HepG2 (cell line): ENCODE measurements around the gene NINL. TPM values are rescaled to one million over a fixed set of nuclear protein-coding genes. Genes with fewer than 3 reads are reported as not detected.

Experiments used
- ATAC-seq: fragments of 200-7000 bp; cut with Tn5 transposase; 3 replicates; pipeline ENCODE4 v1.9.1; 2020; ENCODE audit warnings: mild to moderate bottlenecking, moderate library complexity
- BruUV-seq: library from RNA; stranded (reverse); fragments of 400-500 nt; replicated peaks from 2 replicates; lab custom pipeline; 2021; lab: Mats Ljungman, UMichigan
- CTCF ChIA-PET: fragments of 300-600 bp; formaldehyde crosslinking; extraction: SDS; loops from one replicate; lab custom pipeline; 2021; ENCODE audit warnings: low total read pairs, inconsistent platforms, low intra/inter-chr PET ratio; lab: Yijun Ruan, JAX
- POLR2A ChIA-PET: fragments of 350-600 bp; sonication (Branson Sonifier 250); formaldehyde crosslinking; loops from one replicate; lab custom pipeline; 2020; ENCODE audit warnings: antibody characterized with exemption, inconsistent platforms; lab: Yijun Ruan, JAX
- DNase-seq: peaks from one replicate; pipeline ENCODE4 v3.0.0-alpha.2; 2015; ENCODE audit warnings: low spot score
- FAIRE-seq: peaks from 3 replicates; lab custom pipeline; 2011; peaks lifted over from hg19 to GRCh38; lab: Jason Lieb, UNC
- H2AFZ ChIP-seq: one replicate; pipeline ENCODE4 v1.6.1; 2011; ENCODE audit warnings: low read length, inconsistent platforms
- H3K27ac ChIP-seq: fragments of 300-600 bp; 3 replicates; pipeline ENCODE4 v1.8.0; 2011; ENCODE audit warnings: mixed run types, mild to moderate bottlenecking, mixed read lengths, low read length, inconsistent platforms; ENCODE audit not compliant: insufficient read depth; ENCODE audit errors: extremely low read length
- H3K27me3 ChIP-seq, 2 experiments: fragments of 200-600 bp in 1 of 2; 2 replicates in 1 of 2; 3 replicates in 1 of 2; pipeline versions ENCODE4 v1.6.0 to v1.8.0; 2011; ENCODE audit warnings: low read length in 2 of 2, mild to moderate bottlenecking in 2 of 2, moderate library complexity in 2 of 2, inconsistent platforms in 1 of 2; ENCODE audit not compliant: insufficient read depth in 2 of 2, control insufficient read depth in 1 of 2
- H3K36me3 ChIP-seq, 2 experiments: fragments of 200-600 bp in 1 of 2; replicated peaks in 1 of 2; 2 replicates in 1 of 2; 3 replicates in 1 of 2; pipeline versions ENCODE4 v1.5.1 to v1.8.0; 2011; ENCODE audit warnings: low read length in 2 of 2, inconsistent platforms in 1 of 2; ENCODE audit not compliant: insufficient read depth in 2 of 2, control insufficient read depth in 1 of 2
- H3K4me1 ChIP-seq: 2 replicates; pipeline ENCODE4 v1.5.1; 2012; ENCODE audit warnings: low read length, inconsistent platforms; ENCODE audit not compliant: insufficient read depth
- H3K4me2 ChIP-seq: 2 replicates; pipeline ENCODE4 v1.6.0; 2011; ENCODE audit warnings: low read depth, low read length, inconsistent platforms
- H3K4me3 ChIP-seq, 3 experiments: fragments of 200-600 bp in 1 of 3; sonication (generic), shearing (Covaris generic) in 1 of 3; replicated peaks in 1 of 3; 2 replicates each; pipeline ENCODE4 v1.5.1; 2011 to 2016; ENCODE audit warnings: low read length in 3 of 3, inconsistent platforms in 2 of 3, low read depth in 2 of 3, mild to moderate bottlenecking in 2 of 3, control low read depth in 1 of 3, mixed read lengths in 1 of 3; ENCODE audit not compliant: insufficient read depth in 1 of 3
- H3K79me2 ChIP-seq: one replicate; pipeline ENCODE4 v1.6.1; 2011; ENCODE audit warnings: low read length, inconsistent platforms; ENCODE audit not compliant: insufficient read depth
- H3K9ac ChIP-seq: 2 replicates; pipeline ENCODE4 v1.6.0; 2011; ENCODE audit warnings: mild to moderate bottlenecking, low read depth, low read length, inconsistent platforms; ENCODE audit not compliant: insufficient read depth
- H3K9me3 ChIP-seq: 2 replicates; pipeline ENCODE4 v1.5.1; 2012; ENCODE audit warnings: mild to moderate bottlenecking, low read length
- H4K20me1 ChIP-seq: 2 replicates; pipeline ENCODE4 v1.6.0; 2011; ENCODE audit warnings: inconsistent platforms, mild to moderate bottlenecking, low read length, moderate library complexity; ENCODE audit not compliant: insufficient read depth
- AGO2 ChIP-seq: fragments of 200-400 bp; formaldehyde crosslinking; optimal IDR thresholded peaks from 2 replicates; pipeline ENCODE3; 2017; ENCODE audit warnings: mild to moderate bottlenecking, low read depth, low read length, moderate library complexity
- AHR ChIP-seq: IDR thresholded peaks from 2 replicates; pipeline ENCODE4 v1.6.1; 2018; ENCODE audit warnings: missing genetic modification reagents, missing compliant biosample characterization
- ATF2 ChIP-seq: sonication (generic); formaldehyde crosslinking; IDR thresholded peaks from 2 replicates; pipeline ENCODE4 v1.4.0; 2020; ENCODE audit warnings: missing genetic modification reagents
- EHMT2 ChIP-seq: fragments of 200-600 bp; sonication (generic); IDR thresholded peaks from 2 replicates; pipeline ENCODE4 v1.7.0; 2017; ENCODE audit warnings: antibody characterized with exemption, low read depth, low read length, borderline replicate concordance
- EP300 ChIP-seq, 3 experiments: sonication (generic) in 1 of 3; formaldehyde crosslinking in 1 of 3; IDR thresholded peaks; 2 replicates each; pipeline versions ENCODE4 v1.5.1 to v1.6.1; 2011 to 2020; ENCODE audit warnings: low read depth in 2 of 3, low read length in 2 of 3, borderline replicate concordance in 1 of 3, improper control_type of control experiment in 1 of 3, mild to moderate bottlenecking in 1 of 3, missing genetic modification reagents in 1 of 3, moderate library complexity in 1 of 3
- GATAD1 ChIP-seq: IDR thresholded peaks from 2 replicates; pipeline ENCODE4 v1.6.1; 2016; ENCODE audit warnings: missing genetic modification reagents, missing compliant biosample characterization
- NFKB2 ChIP-seq: sonication (generic); formaldehyde crosslinking; IDR thresholded peaks from 2 replicates; pipeline ENCODE4 v1.4.0; 2020; ENCODE audit warnings: missing genetic modification reagents, borderline replicate concordance
- RBM22 ChIP-seq: fragments of 200-400 bp; formaldehyde crosslinking; optimal IDR thresholded peaks from 2 replicates; pipeline ENCODE3; 2017; ENCODE audit warnings: mild to moderate bottlenecking, low read length, moderate library complexity
- ZBTB38 ChIP-seq: sonication (generic); formaldehyde crosslinking; IDR thresholded peaks from 2 replicates; pipeline ENCODE4 v1.5.1; 2020; ENCODE audit warnings: mild to moderate bottlenecking, missing genetic modification reagents
- ZNF282 ChIP-seq: fragments of 450-650 bp; IDR thresholded peaks from 2 replicates; pipeline ENCODE4 v1.6.1; 2018; ENCODE audit not compliant: partially characterized antibody
- ZNF660 ChIP-seq: sonication (generic); formaldehyde crosslinking; IDR thresholded peaks from 2 replicates; pipeline ENCODE4 v1.5.1; 2020; ENCODE audit warnings: mild to moderate bottlenecking, low read depth, missing genetic modification reagents, borderline replicate concordance
- ZNF687 ChIP-seq: sonication (generic); formaldehyde crosslinking; IDR thresholded peaks from 2 replicates; pipeline ENCODE4 v1.5.1; 2020; ENCODE audit warnings: mild to moderate bottlenecking, missing genetic modification reagents, moderate library complexity
- ZNF75D ChIP-seq: sonication (generic); formaldehyde crosslinking; IDR thresholded peaks from 2 replicates; pipeline ENCODE4 v1.8.1; 2023; ENCODE audit warnings: missing genetic modification reagents, mild to moderate bottlenecking, borderline replicate concordance
- ZNF768 ChIP-seq: sonication (generic); formaldehyde crosslinking; IDR thresholded peaks from 2 replicates; pipeline ENCODE4 v1.4.0; 2020; ENCODE audit warnings: missing genetic modification reagents
- ZNF800 ChIP-seq: sonication (generic); formaldehyde crosslinking; IDR thresholded peaks from 2 replicates; pipeline ENCODE4 v1.4.0; 2020; ENCODE audit warnings: missing genetic modification reagents
- WGBS: methylation state at CpG from one replicate; pipeline ENCODE4 v1.1.6; 2017; ENCODE audit warnings: low lambda C conversion rate; 5-methylcytosine and 5-hydroxymethylcytosine counted together
- in situ Hi-C: cut with HindIII; loops from 2 replicates; pipeline ENCODE4 v1.10.0; 2017; ENCODE audit warnings: low pct_unique_long_range_greater_than_20kb; ENCODE audit not compliant: extremely low pct_ligation_motif_present
- intact Hi-C: fragments of 100-400 bp; cut with micrococcal nuclease; formaldehyde crosslinking; loops from one replicate; pipeline ENCODE4 v1.10.0; 2022; ENCODE audit not compliant: unreplicated experiment
- polyA plus RNA-seq, 8 experiments: library from polyadenylated mRNA; depleted of rRNA in 3 of 8; stranded (reverse) in 7 of 8; unstranded in 1 of 8; fragments of >200 nt; fragmentation: Illumina TruSeq in 4 of 8; extraction: Trizol in 4 of 8; gene quantifications; 2 replicates each; pipeline versions ENCODE4 v1.2.1 to v1.2.3, GENCODE V29; 2011 to 2016; ENCODE audit warnings: low read depth in 4 of 8, missing spikeins in 1 of 8, mixed read lengths in 1 of 8; ENCODE audit not compliant: insufficient read depth in 1 of 8
- total RNA-seq, 5 experiments: library from RNA; depleted of rRNA; stranded (reverse); fragments of >200 nt; fragmentation: Illumina TruSeq; extraction: Trizol; gene quantifications; 2 replicates each; pipeline ENCODE4 v1.2.3, GENCODE V29; 2016; ENCODE audit warnings: low read depth in 1 of 5

Gene NINL
- total and polyA plus RNA-seq, 2 of the 13 experiments (the other 11 are each of a cell fraction or from before 2014, with no cell fraction given), result 32.3 to 34.3 TPM

- Histone ChIP-seq H3K27me3 (no peaks in the 10 kb centered on the region), H4K20me1 (no peaks in the 10 kb centered on the region), H3K9me3 (no peaks in the 10 kb centered on the region), H2AFZ (no peak overlapping the region), H3K79me2 (no peaks in the 10 kb centered on the region), H3K4me3 (no peak overlapping the region), H3K4me2 (no peak overlapping the region), H3K9ac (no peak overlapping the region), H3K27ac (no peak overlapping the region), H3K36me3 (peaks cover 29 to 52% of the 10 kb centered on the region in 2 experiments), H3K4me1 (no peaks in the 10 kb centered on the region)
- CTCF ChIA-PET, result no interaction called here
- FAIRE-seq, result no peak
- WGBS, result 98% methylated on average over 12 of the region's 13 CpGs
- BruUV-seq, result no TSS peak
- no peak for DNase-seq
- intact Hi-C loops (loop anchor here (10.0 kb wide), 1 partner anchor 194 kb away; the partner anchor contains the start of gene ZNF337), in situ Hi-C loops (no loop called here)
- TF ChIP-seq NFKB2 (CRISPR knock-in tag) (0 out of 2 replicates have a peak, but pooled peaks have one; percentile 35), ZNF282 (no peak), AGO2 (peak; percentile 87), ZNF800 (CRISPR knock-in tag) (no peak), GATAD1 (CRISPR knock-in tag) (no peak), AHR (0 out of 2 replicates have a peak, but pooled peaks have one; percentile 11), RBM22 (peak; percentile 54), ATF2 (no peak), ZNF660 (CRISPR knock-in tag) (no peak), ZBTB38 (CRISPR knock-in tag) (no peak), ZNF687 (CRISPR knock-in tag) (peak; percentile 40; the same call in 1 of the 2 replicates), ZNF75D (CRISPR knock-in tag) (no peak), EHMT2 (no peak), EP300 (IDR thresholded peaks at IDR 0.05; ENCODE audit: low read depth in 2 of 2, low read length in 2 of 2) (no peak), EP300 (CRISPR knock-in tag; IDR thresholded peaks at IDR 0.05; ENCODE audit: borderline replicate concordance) (no peak), ZNF768 (CRISPR knock-in tag) (peak; percentile 5; the same call in 1 of the 2 replicates)
- TF ChIP-seq, all 625 proteins: peak for 6
- ATAC-seq, result no peak; the same call in 2 of the 3 replicates
- POLR2A ChIA-PET, result interaction anchor here (0.6 kb wide), 1 partner anchor 84 kb away, joined by 3 read pairs; no protein-coding TSS in a partner anchor
Observed at GRCh38 chr20:25500880-25501351, 84.4 kb downstream of the NINL start.
